Keratinocyte (primary cell): ENCODE results near the gene SH2D5. TPM values are rescaled to one million over a fixed set of nuclear protein-coding genes. Genes with fewer than 3 reads are reported as not detected.

Experiments used
- DNase-seq: peaks from one replicate; pipeline ENCODE4 v3.0.0-alpha.2; 2011; ENCODE audit warnings: low read depth, missing footprints, low spot score
- FAIRE-seq: peaks from 2 replicates; lab custom pipeline; 2011; peaks lifted over from hg19 to GRCh38; lab: Jason Lieb, UNC
- H2AFZ ChIP-seq: 2 replicates; pipeline ENCODE4 v1.6.0; 2012; ENCODE audit warnings: low read length, control low read depth, inconsistent platforms; ENCODE audit not compliant: control insufficient read depth
- H3K27ac ChIP-seq: 2 replicates; pipeline ENCODE4 v1.5.1; 2011; ENCODE audit warnings: low read length; ENCODE audit not compliant: control insufficient read depth, insufficient read depth
- H3K27me3 ChIP-seq: 3 replicates; pipeline ENCODE4 v1.6.0; 2011; ENCODE audit warnings: low read length; ENCODE audit not compliant: control insufficient read depth, insufficient read depth; ENCODE audit errors: extremely low read depth
- H3K36me3 ChIP-seq, 2 experiments: 2 replicates in 1 of 2; 3 replicates in 1 of 2; pipeline ENCODE4 v1.5.1; 2011; ENCODE audit warnings: low read length in 2 of 2, mild to moderate bottlenecking in 1 of 2; ENCODE audit not compliant: control insufficient read depth in 2 of 2, insufficient read depth in 2 of 2; ENCODE audit errors: extremely low read depth in 1 of 2
- H3K4me1 ChIP-seq: 3 replicates; pipeline ENCODE4 v1.5.1; 2011; ENCODE audit warnings: low read length; ENCODE audit not compliant: control insufficient read depth, insufficient read depth; ENCODE audit errors: extremely low read depth
- H3K4me2 ChIP-seq: 3 replicates; pipeline ENCODE4 v1.6.0; 2011; ENCODE audit warnings: low read depth, low read length; ENCODE audit not compliant: control insufficient read depth, insufficient read depth; ENCODE audit errors: extremely low read depth
- H3K4me3 ChIP-seq, 3 experiments: fragments of 200-600 bp in 1 of 3; sonication (generic) in 1 of 3; 2 replicates in 2 of 3; 3 replicates in 1 of 3; pipeline ENCODE4 v1.5.1; 2011 to 2016; ENCODE audit warnings: low read length in 3 of 3, mild to moderate bottlenecking in 3 of 3, control low read depth in 2 of 3, inconsistent platforms in 1 of 3, low read depth in 1 of 3, mixed read lengths in 1 of 3, mixed run types in 1 of 3, moderate library complexity in 1 of 3; ENCODE audit not compliant: control insufficient read depth in 2 of 3, insufficient read depth in 2 of 3; ENCODE audit errors: extremely low read depth in 1 of 3
- H3K79me2 ChIP-seq: 2 replicates; pipeline ENCODE4 v1.6.0; 2012; ENCODE audit warnings: low read length; ENCODE audit not compliant: control insufficient read depth, insufficient read depth
- H3K9ac ChIP-seq: 3 replicates; pipeline ENCODE4 v1.6.0; 2011; ENCODE audit warnings: low read length; ENCODE audit not compliant: control insufficient read depth, insufficient read depth; ENCODE audit errors: extremely low read depth
- H3K9me1 ChIP-seq: 3 replicates; pipeline ENCODE4 v1.6.0; 2011; ENCODE audit warnings: low read length; ENCODE audit not compliant: control insufficient read depth, insufficient read depth; ENCODE audit errors: extremely low read depth
- H3K9me3 ChIP-seq: 2 replicates; pipeline ENCODE4 v1.5.1; 2012; ENCODE audit warnings: low read depth, low read length; ENCODE audit not compliant: control insufficient read depth
- H4K20me1 ChIP-seq: 3 replicates; pipeline ENCODE4 v1.6.0; 2011; ENCODE audit warnings: low read length; ENCODE audit not compliant: control insufficient read depth, insufficient read depth; ENCODE audit errors: extremely low read depth
- CTCF ChIP-seq, 3 experiments: IDR thresholded peaks in 1 of 3; conservative IDR thresholded peaks in 1 of 3; optimal IDR thresholded peaks in 1 of 3; 2 replicates in 2 of 3; 3 replicates in 1 of 3; pipeline versions ENCODE3 to v1.5.1; 2011; ENCODE audit warnings: low read length in 3 of 3, mild to moderate bottlenecking in 3 of 3, moderate library complexity in 2 of 3, control low read depth in 1 of 3, inconsistent platforms in 1 of 3; ENCODE audit not compliant: insufficient read depth in 2 of 3; ENCODE audit errors: extremely low read depth in 1 of 3
- EZH2 ChIP-seq: IDR thresholded peaks from one replicate; pipeline ENCODE4 v1.6.1; 2012; ENCODE audit warnings: inconsistent platforms, mild to moderate bottlenecking, low read length, moderate library complexity
- dilution Hi-C: fragments of 300-500 bp; cut with MboI; formaldehyde crosslinking; loops from one replicate; pipeline ENCODE4 v1.7.0; 2020; ENCODE audit warnings: low sequenced_read_pairs; ENCODE audit not compliant: extremely low pct_ligation_motif_present
- polyA plus RNA-seq, 5 experiments: library from polyadenylated mRNA; depleted of rRNA in 3 of 5; stranded (reverse) in 3 of 5; stranded (forward) in 1 of 5; unstranded in 1 of 5; fragments of >200 nt; gene quantifications; 1 replicate in 1 of 5; 2 replicates in 3 of 5; 3 replicates in 1 of 5; pipeline versions ENCODE4 v1.2.1 to v1.2.3, GENCODE V29; 2011 to 2012; ENCODE audit warnings: missing spikeins in 2 of 5, low read depth in 1 of 5, low replicate concordance in 1 of 5

The SH2D5 gene
- polyA plus RNA-seq, 1 donor (not counting 4 experiments of a cell fraction or from before 2014, with no cell fraction given) = 60.8 TPM

- dilution Hi-C loops = no loop called here
- Histone ChIP-seq H3K9me1 (no peaks in the 10 kb centered on the region), H3K79me2 (peaks cover 11% of the 10 kb centered on the region), H4K20me1 (no peaks in the 10 kb centered on the region), H3K4me2 (no peak overlapping the region), H3K36me3 (peaks cover 21 to 35% of the 10 kb centered on the region in 2 experiments), H3K4me1 (no peaks in the 10 kb centered on the region), H3K9me3 (no peaks in the 10 kb centered on the region), H2AFZ (no peak overlapping the region), H3K27ac (no peak overlapping the region), H3K27me3 (no peaks in the 10 kb centered on the region), H3K9ac (no peak overlapping the region), H3K4me3 (no peak overlapping the region)
- no peak for DNase-seq
- no peak for FAIRE-seq
- no peak for TF ChIP-seq EZH2
Measured at GRCh38 chr1:20771780-20772179, 39.3 kb upstream of the SH2D5 start.

GRCh38 chr1:20770314-20771087 is 38.0 kb upstream of the SH2D5 start:
- no peak for TF ChIP-seq EZH2
- no peak for TF ChIP-seq CTCF (optimal IDR thresholded peaks at IDR 0.05 in 1 of 3, IDR thresholded peaks at IDR 0.05 in 1 of 3, conservative IDR thresholded peaks at IDR 0.05 in 1 of 3; ENCODE audit: extremely low read depth in 1 of 3, insufficient read depth in 2 of 3, low read length in 3 of 3)
- Histone ChIP-seq H3K9me3 (no peaks in the 10 kb centered on the region), H3K9me1 (no peaks in the 10 kb centered on the region), H4K20me1 (no peaks in the 10 kb centered on the region), H2AFZ (no peak overlapping the region), H3K36me3 (peaks cover 22 to 39% of the 10 kb centered on the region in 2 experiments), H3K79me2 (peaks cover 8% of the 10 kb centered on the region), H3K27ac (no peak overlapping the region), H3K27me3 (no peaks in the 10 kb centered on the region), H3K4me3 (no peak overlapping the region), H3K4me1 (no peaks in the 10 kb centered on the region), H3K9ac (no peak overlapping the region), H3K4me2 (no peak overlapping the region)
- dilution Hi-C loops = no loop called here
- no peak for FAIRE-seq
- no peak for DNase-seq
